Measurements from ENCODE around the gene LPAR3.

The LPAR3 gene

DNA sequence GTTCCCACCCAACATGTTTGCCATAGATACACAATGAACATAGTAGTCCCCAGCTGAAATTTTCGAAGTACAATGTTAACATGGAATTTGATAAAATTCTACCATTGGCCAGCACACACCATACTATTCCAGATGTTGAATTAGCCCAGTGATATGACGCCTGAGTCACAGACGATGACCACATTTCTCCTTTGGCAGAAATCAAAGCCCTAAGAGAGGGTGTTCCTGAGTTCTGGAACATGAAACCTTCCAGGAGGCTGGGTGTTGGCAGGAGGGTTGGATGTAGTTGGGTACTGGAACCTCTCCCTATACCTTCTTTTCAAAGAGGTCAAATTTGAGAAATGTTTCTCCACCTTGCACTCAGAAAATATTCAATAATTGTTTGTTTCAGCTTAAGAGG is 37.8 kb downstream of the LPAR3 start:
- no peaks in the 10 kb centered on the region for H3F3A ChIP-seq (ENCODE audit: insufficient read depth)
- no peak overlapping the region for H3K9ac ChIP-seq (ENCODE audit: low read length)
- no peaks in the 10 kb centered on the region for H3K79me2 ChIP-seq (ENCODE audit: insufficient read depth, low read length)
- no peaks in the 10 kb centered on the region for H4K20me1 ChIP-seq (ENCODE audit: low read depth, low read length)
- H3K9me3 ChIP-seq (ENCODE audit: insufficient read depth, low read length), result no peaks in the 10 kb centered on the region
- no peaks in the 10 kb centered on the region for H3K9me2 ChIP-seq (replicated peaks; ENCODE audit: insufficient read depth, low read length)
- TF ChIP-seq, protein P1, sequence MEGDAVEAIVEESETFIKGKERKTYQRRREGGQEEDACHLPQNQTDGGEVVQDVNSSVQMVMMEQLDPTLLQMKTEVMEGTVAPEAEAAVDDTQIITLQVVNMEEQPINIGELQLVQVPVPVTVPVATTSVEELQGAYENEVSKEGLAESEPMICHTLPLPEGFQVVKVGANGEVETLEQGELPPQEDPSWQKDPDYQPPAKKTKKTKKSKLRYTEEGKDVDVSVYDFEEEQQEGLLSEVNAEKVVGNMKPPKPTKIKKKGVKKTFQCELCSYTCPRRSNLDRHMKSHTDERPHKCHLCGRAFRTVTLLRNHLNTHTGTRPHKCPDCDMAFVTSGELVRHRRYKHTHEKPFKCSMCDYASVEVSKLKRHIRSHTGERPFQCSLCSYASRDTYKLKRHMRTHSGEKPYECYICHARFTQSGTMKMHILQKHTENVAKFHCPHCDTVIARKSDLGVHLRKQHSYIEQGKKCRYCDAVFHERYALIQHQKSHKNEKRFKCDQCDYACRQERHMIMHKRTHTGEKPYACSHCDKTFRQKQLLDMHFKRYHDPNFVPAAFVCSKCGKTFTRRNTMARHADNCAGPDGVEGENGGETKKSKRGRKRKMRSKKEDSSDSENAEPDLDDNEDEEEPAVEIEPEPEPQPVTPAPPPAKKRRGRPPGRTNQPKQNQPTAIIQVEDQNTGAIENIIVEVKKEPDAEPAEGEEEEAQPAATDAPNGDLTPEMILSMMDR (IDR thresholded peaks at IDR 0.05; ENCODE audit: insufficient read depth, low read length, poor library complexity, severe bottlenecking), result no peak
- no peak for TF ChIP-seq EZH2phosphoT487 (conservative IDR thresholded peaks at IDR 0.05; ENCODE audit: low read length)
- H3K4me2 ChIP-seq (ENCODE audit: low read depth, low read length, poor library complexity, severe bottlenecking), result no peak overlapping the region
- no peaks in the 10 kb centered on the region for H3K27me3 ChIP-seq (ENCODE audit: low read length)
- no peaks in the 10 kb centered on the region for H3K36me3 ChIP-seq (ENCODE audit: low read length)
- H3K4me3 ChIP-seq (ENCODE audit: insufficient read depth, low read length, poor library complexity, severe bottlenecking), result no peak overlapping the region
- H2AFZ ChIP-seq (ENCODE audit: low read depth, low read length, severe bottlenecking), result no peak overlapping the region
- no peak overlapping the region for H3K27ac ChIP-seq (ENCODE audit: low read depth, low read length)

DNA sequence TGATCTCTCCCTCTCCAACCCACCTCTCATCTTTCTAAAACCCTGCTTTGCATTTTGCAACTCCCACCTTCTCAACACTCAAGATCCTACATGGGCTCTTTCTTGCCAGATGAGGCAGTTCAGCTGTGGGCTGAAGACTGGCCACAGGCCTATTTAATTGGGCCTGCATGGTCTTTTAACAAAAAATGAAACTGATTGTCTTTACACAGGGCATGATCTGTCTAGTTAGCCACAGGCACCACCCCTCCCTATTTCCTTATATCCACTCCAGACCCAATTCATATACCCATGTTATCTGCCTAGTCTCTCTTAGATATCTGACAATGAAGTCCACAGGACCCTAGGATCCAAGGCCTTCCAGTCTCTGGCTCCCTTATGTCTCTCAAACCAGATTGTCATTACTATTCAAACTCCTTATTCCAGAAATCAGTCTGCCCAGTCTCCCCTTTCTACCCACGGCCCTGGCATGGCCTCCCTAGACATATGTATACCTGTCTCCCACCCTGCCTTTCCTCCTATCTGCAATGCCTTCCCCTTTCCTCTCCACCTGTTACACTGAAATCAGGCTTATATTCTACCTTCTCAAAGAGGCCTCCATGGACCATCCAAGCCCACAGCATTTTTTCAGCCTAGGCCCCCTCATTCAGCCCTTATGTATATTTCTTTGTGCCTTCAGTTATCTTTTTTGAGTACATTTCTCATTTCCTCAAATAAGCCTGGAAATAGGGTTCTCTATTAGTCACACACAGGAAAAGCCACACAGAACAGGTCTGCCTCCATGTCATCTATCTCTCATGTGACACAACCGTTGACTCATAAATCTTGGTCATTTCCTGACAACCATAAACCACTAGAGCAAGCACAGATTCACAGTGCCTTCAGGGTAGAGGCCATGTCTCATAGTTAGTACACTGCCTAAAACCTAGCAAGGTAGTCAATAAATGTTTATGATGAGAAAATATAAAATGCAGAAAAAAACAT is 39.0 kb downstream of the LPAR3 start:
- Histone ChIP-seq H3K27me3 (ENCODE audit: low read length) (no peaks in the 10 kb centered on the region), H3K4me3 (ENCODE audit: insufficient read depth, low read length, poor library complexity, severe bottlenecking) (no peak overlapping the region), H3F3A (ENCODE audit: insufficient read depth) (no peaks in the 10 kb centered on the region), H2AFZ (ENCODE audit: low read depth, low read length, severe bottlenecking) (no peak overlapping the region), H3K9ac (ENCODE audit: low read length) (no peak overlapping the region), H3K27ac (ENCODE audit: low read depth, low read length) (no peak overlapping the region), H3K79me2 (ENCODE audit: insufficient read depth, low read length) (no peaks in the 10 kb centered on the region), H3K36me3 (ENCODE audit: low read length) (no peaks in the 10 kb centered on the region), H3K4me2 (ENCODE audit: low read depth, low read length, poor library complexity, severe bottlenecking) (no peak overlapping the region), H3K9me2 (replicated peaks; ENCODE audit: insufficient read depth, low read length) (no peaks in the 10 kb centered on the region), H3K9me3 (ENCODE audit: insufficient read depth, low read length) (no peaks in the 10 kb centered on the region), H4K20me1 (ENCODE audit: low read depth, low read length) (no peaks in the 10 kb centered on the region)
- TF ChIP-seq, protein P1 (IDR thresholded peaks at IDR 0.05; ENCODE audit: insufficient read depth, low read length, poor library complexity, severe bottlenecking), result no peak
- no peak for TF ChIP-seq EZH2phosphoT487 (conservative IDR thresholded peaks at IDR 0.05; ENCODE audit: low read length)

DNA sequence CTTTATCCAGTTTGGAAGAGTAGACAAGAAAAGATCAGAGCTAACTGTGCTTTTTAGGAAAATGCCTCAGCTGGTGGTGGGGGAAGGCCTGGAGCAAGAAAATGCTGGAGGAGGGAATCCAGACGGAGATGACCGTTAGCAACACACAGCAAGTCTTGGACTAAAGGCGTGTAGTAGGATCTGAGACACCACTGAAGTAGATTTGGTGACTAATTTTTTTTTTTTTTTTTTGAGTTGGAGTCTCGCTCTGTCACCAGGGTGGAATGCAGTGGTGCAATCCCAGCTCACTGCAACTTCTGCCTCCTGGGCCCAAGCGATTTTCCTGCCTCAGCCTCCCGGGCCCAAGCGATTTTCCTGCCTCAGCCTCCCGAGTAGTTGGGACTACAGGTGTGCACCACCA is 41.2 kb downstream of the LPAR3 start:
- H4K20me1 ChIP-seq (ENCODE audit: low read depth, low read length), result no peaks in the 10 kb centered on the region
- no peak overlapping the region for H3K4me3 ChIP-seq (ENCODE audit: insufficient read depth, low read length, poor library complexity, severe bottlenecking)
- H2AFZ ChIP-seq (ENCODE audit: low read depth, low read length, severe bottlenecking), result no peak overlapping the region
- H3K4me2 ChIP-seq (ENCODE audit: low read depth, low read length, poor library complexity, severe bottlenecking), result no peak overlapping the region
- H3F3A ChIP-seq (ENCODE audit: insufficient read depth), result no peaks in the 10 kb centered on the region
- no peaks in the 10 kb centered on the region for H3K27me3 ChIP-seq (ENCODE audit: low read length)
- no peak overlapping the region for H3K27ac ChIP-seq (ENCODE audit: low read depth, low read length)
- H3K79me2 ChIP-seq (ENCODE audit: insufficient read depth, low read length), result no peaks in the 10 kb centered on the region
- TF ChIP-seq EZH2phosphoT487 (conservative IDR thresholded peaks at IDR 0.05; ENCODE audit: low read length), result no peak
- TF ChIP-seq, protein P1 (IDR thresholded peaks at IDR 0.05; ENCODE audit: insufficient read depth, low read length, poor library complexity, severe bottlenecking), result no peak
- H3K9ac ChIP-seq (ENCODE audit: low read length), result no peak overlapping the region
- H3K9me3 ChIP-seq (ENCODE audit: insufficient read depth, low read length), result no peaks in the 10 kb centered on the region
- no peaks in the 10 kb centered on the region for H3K9me2 ChIP-seq (replicated peaks; ENCODE audit: insufficient read depth, low read length)
- H3K36me3 ChIP-seq (ENCODE audit: low read length), result no peaks in the 10 kb centered on the region

Measured in SU-DHL-6 (cell line).